Neural progenitor cell (in vitro differentiated cells): ENCODE results near the gene XYLT1.

Experiments
- EZH2 ChIP-seq: fragments of 200-600 bp; sonication (generic); IDR thresholded peaks from 2 replicates; pipeline ENCODE4 v1.6.1; 2017; ENCODE audit warnings: antibody characterized with exemption, mild to moderate bottlenecking, moderate library complexity
- EZH2phosphoT487 ChIP-seq: fragments of 200-600 bp; sonication (generic); IDR thresholded peaks from 2 replicates; pipeline ENCODE4 v1.6.1; 2017; ENCODE audit warnings: antibody characterized with exemption
- TF ChIP-seq, protein P1 (sequence below): fragments of 200-600 bp; sonication (generic); IDR thresholded peaks from 2 replicates; pipeline ENCODE4 v1.5.1; 2017; ENCODE audit warnings: antibody characterized with exemption, mild to moderate bottlenecking

DNA sequence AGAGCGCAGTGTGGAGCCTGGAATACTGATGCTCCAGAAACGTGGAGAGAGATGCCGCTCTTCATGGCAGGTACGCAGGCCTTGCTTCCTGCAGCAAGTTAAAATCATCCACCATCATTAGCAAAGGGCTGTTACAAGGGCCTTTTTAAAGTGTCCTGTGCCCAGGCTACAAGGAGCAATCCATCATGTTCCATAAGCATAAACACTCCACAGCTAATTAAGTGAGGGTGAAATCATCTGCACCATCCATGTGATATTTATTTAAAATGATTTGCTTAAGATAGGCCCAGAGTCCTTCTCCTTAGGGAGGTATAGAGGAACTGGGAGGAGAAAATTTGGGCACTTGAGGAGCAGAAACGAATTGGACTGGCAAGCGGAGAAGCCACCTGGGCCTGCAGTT, 372.1 kb downstream of the XYLT1 start:
- TF ChIP-seq, protein P1, sequence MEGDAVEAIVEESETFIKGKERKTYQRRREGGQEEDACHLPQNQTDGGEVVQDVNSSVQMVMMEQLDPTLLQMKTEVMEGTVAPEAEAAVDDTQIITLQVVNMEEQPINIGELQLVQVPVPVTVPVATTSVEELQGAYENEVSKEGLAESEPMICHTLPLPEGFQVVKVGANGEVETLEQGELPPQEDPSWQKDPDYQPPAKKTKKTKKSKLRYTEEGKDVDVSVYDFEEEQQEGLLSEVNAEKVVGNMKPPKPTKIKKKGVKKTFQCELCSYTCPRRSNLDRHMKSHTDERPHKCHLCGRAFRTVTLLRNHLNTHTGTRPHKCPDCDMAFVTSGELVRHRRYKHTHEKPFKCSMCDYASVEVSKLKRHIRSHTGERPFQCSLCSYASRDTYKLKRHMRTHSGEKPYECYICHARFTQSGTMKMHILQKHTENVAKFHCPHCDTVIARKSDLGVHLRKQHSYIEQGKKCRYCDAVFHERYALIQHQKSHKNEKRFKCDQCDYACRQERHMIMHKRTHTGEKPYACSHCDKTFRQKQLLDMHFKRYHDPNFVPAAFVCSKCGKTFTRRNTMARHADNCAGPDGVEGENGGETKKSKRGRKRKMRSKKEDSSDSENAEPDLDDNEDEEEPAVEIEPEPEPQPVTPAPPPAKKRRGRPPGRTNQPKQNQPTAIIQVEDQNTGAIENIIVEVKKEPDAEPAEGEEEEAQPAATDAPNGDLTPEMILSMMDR: no peak
- no peak for TF ChIP-seq EZH2
- TF ChIP-seq EZH2phosphoT487: no peak
